Activated T-cell treated with anti-CD3 and anti-CD28 coated beads for 1 hour (primary cell): ENCODE measurements around the gene UBTD2.

Experiments
- DNase-seq: peaks from one replicate; pipeline ENCODE4 v3.0.0-alpha.2; 2020; ENCODE audit warnings: low read depth

The UBTD2 gene

DNA sequence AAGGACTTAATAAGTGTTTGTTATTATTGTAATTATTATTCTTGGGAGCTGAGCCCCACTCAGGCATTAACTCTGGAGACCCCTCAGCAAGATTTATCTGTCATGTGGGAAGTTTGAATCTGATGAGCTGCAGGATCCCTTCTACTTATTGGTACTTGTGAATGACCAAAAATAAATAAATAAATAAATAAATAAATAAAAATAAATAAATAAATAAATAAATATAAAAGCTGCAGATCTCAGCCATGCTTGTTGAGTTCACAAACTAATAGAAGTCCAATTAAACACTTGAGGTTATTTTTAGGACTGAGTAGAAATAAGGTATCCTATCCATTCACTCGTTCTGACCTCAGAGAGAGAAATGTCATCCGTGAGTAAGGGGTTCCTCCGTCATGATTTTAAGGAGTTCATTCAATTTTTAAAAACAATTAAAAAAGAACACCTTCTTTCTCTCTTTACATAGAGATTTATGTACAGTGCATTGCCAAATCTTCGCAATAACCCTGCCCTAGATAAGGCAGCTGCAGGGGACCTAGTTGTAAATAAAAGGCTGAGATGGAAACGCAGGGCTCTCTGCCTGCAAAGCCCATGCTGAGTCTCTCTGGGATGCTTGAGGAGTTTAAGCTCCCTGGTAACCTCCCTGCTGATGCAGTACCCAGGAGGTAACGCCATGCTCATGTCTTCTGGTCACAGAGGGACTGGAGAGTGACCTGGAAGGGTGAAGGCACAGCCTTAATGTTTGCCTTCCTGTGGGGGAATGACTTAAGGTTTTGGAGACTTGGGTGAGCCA lies 88.4 kb downstream of the UBTD2 start:
- DNase-seq, result no peak

DNA sequence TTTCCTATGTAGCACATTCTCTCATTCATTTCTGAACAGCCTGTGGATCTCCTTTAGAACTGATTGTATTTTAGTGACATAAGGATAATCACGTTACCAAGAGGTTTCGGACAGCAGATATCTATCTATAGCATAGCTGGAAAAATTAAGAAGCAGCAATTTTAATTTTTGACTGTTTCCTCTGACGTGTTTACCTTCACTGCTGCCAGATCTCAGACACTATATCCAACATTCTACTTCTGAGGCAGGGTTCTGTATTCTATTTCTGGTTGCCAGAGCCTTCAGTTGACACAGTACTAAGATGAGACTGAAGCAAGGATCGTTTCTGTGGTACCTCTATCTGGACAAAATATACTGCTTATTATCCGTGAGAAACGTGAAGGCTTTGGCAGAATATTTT lies 89.7 kb downstream of the UBTD2 start, which contains the start of gene EFCAB9:
TSS of gene EFCAB9 (plus strand) at position 301 of the 400 bp plus-strand sequence. CDS start at position 302, 1 bp downstream.
- DNase-seq, result no peak

DNA sequence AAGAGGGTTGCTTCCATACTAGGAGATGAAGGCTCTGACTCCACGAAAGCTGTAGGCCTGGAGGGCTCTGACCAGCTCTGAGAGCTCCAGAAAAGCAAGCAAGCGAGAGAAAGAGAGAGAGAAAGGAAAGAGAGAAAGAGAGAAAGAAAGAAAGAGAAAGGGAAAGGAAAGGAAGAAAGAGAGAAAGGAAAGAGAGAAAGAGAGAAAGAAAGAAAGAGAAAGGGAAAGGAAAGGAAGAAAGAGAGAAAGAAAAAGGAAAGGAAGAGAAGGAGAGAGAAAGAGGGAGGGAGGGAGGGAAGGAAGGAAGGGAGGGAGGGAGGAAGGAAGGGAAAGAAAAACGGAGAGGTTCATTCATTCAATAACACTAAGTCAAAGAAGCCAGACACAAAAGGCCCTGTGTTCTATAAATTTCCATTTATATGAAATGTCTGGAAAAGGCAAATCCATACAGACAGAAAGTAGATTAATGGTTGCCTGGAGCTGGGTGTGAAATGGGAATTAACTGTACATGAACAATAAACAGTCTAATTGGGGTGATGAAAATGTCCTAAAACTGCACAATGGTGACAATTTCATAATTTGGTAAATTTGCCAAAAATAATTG lies 93.8 kb downstream of the UBTD2 start:
- no peak for DNase-seq

DNA sequence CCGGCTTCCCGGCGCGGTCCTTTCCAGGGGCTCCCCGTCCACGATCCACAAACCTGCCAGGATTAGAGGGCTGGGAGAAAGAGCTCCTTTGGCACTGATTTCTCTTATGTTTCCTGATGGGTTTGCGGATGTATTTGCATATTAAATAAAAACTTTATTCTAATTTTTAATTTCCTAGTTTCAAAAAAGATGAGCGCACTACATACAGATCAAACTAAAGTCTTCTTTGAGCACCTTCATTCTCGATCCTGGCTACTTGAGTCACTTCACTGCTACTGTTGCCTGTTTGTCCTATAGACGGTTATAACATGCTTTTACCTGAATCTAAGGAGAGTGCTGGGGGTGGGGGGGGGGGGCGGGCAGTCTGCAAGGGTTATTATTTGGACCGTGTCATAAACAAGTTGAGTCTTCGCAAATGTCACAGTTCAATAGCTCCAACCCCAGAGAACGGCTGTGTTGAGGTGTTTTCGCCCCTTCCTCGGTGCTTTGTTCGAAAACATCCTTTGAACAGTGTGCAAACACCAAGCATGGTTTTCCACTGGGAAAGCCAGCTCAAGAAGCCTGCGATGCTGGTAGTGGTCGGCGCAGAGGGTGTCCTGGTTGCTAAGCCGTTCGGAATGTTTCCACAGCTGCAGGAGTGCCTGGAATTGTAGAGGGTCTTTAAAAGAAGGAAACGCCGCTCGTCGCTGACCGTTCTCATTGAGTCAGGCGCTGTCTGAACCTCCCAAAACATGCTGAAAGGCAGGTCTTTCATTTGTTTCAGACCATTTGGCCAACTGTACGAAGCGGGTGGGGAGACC lies 94.5 kb downstream of the UBTD2 start:
- DNase-seq, result no peak

DNA sequence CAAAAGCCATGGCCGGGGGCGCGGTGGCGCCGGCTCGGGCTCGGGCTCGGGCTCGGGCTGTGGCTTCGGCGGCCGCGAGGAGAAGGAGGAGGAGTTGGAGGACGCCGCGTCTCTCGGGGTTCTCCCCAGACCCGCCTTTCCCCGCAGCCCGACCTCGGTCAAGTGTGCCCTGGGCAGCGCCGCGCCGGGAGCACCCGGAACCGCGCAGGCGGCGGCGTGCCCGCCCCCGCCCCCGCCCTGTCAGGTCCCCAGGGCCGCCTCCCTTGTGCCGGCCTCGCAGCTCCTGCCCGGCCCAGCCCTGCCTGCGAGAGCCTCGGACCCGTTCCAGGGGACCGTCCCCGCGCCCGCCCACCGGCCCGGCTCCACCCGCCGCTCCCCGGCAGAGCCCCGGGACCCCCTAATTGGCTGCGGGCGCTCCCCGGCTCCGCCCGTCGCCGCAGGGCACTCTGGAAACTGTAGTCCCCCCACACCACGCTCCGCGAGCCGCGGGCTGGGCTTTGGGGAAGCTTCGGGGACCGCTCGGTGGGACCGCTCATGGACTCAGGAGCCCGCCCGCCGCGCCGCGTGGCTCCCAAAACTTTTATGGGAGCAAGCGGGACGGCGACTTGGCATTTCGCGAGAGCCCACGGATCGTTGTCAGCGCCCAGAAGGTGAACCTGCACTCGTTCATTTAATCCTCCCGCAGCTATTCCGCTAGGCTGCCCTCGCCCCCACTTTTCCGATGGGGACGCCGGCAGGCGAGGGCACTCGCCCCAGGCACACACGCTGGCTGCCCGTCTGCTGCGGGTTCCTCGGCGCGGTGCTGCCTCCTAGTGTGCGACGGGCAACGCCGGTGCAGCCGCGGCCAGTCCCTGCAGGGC lies 95.3 kb downstream of the UBTD2 start, which contains the start of gene STK10:
TSS of gene STK10 (minus strand) at position 192 of the 860 bp plus-strand sequence. CDS start at position 10, 182 bp downstream.
- peak; percentile 79 for DNase-seq

GRCh38 chr5:172187118-172188032 lies 96.2 kb downstream of the UBTD2 start:
- DNase-seq, result peak; percentile 52

GRCh38 chr5:172186114-172186695 lies 97.4 kb downstream of the UBTD2 start:
- no peak for DNase-seq

DNA sequence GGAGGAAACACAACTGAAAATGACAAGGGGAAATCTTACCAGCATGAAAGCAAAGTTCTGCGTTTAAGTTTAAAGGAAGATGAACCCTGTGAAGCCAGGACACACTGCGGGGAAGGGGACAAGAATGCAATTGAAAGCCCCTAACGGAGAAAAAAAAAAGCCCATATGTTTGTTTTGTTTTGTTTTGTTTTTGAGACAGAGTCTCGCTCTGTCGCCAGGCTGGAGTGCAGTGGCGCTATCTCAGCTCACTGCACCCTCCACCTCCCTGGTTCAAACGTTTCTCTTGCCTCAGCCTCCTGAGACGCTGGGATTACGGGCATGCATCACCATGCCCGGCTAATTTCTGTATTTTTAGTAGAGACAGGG lies 98.5 kb downstream of the UBTD2 start:
- DNase-seq, result no peak

- DNase-seq, result no peak
These were observed 99.7 kb downstream of the UBTD2 start for GRCh38 chr5:172183881-172184280.

- no peak for DNase-seq
These were observed 101.3 kb downstream of the UBTD2 start for GRCh38 chr5:172182291-172182690.

- no peak for DNase-seq
These were observed 102.6 kb downstream of the UBTD2 start for GRCh38 chr5:172180936-172181335.

- DNase-seq, result no peak
These were observed 104.3 kb downstream of the UBTD2 start for GRCh38 chr5:172178991-172179989.

DNA sequence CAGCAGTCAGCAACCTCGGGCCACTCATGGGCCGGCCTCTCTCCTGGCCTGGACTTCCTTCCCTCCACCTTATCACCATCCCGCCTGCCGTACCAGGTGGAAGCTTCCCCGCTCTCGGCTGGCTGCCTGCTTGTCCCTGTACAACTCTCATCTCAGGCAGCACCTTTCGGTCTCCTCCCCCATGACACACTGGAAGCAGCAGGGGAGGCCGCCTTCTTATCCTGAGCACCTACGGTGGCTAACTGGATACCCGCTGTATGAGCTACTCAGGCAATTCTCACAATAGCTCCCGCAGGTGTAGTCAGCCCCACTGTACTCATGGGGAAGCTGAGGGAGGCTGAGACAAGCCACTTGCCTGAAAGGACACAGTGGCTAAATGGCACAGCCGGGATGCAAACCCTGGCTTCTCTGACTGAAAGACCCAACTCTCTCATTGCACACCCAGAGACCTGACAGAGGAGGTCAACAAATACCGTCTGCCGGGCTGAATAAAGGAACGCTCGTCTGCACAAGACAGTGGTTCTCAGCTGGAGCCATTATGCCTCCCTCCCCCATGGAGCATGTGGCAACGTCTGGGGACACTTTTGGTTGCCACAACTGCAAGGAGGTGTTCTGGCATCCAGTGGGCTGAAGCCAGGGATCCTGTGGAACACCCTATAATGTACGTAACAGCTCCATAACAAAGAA lies 105.1 kb downstream of the UBTD2 start:
- DNase-seq, result no peak

GRCh38 chr5:172177176-172177575 lies 106.4 kb downstream of the UBTD2 start:
- DNase-seq, result no peak

- DNase-seq, result peak; percentile 80
These were observed 108.3 kb downstream of the UBTD2 start for GRCh38 chr5:172175263-172175719.

DNA sequence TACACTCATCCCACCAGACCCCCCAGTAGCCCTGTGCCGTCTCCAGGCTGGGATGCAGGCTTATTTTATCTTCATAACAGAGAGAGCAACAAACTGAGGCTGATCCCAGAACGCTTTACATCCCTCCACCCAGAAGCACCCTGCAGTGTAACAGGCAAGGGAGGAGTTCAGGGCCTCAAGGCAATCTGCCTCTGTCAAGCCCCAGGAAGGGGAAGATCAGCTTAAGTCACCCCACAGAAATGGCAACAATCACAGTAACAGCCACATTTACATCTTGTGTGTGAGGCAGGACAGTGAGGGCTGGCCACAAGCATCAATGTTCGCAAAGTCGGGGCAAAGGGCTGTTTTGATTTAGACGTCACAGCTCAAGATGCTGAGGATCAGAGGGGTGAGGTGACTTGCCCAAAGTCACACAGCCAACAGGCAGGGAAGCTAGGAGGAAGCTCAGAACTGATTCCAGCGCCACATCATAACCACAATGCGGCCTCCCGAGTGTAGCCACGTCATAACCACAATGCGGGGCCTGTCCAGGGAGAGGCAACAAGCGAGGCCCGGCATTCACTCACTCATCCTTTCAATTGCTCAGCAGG lies 109.9 kb downstream of the UBTD2 start:
- no peak for DNase-seq

DNA sequence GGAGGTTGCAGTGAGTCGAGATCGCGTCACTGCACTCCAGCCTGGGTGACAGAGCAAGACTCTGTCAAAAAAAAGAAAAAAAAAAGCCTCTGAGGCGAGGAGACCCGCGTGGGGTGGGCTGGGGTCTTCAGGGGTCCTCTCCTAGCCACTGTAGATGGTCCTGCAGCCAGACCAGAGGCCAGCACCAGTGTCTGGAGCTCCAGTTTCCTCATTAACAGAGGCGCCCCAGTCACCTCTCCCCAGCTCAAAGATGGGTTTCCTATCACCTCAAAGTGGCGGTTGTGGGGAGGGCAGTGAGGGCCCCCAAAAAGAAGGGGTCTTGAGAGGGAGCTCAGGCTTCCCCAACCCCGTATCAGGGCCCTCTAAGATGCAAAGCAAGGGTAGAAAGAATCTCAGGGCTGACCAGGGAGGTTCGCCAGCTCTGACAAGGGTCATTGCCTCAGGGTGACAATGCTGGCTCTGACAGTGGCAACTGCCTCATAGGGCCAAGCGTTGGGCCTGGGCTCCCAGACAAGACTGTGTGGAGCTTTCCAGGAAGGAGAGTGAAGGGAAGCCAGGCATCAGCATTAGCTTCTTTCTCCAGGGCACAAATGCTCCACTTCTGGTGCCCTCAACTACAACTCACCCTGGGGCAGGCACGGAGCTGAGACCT lies 110.5 kb downstream of the UBTD2 start:
- no peak for DNase-seq
